ENCODE measurements around the gene CDH13.

The CDH13 gene

GRCh38 chr16:83581082-83581481 is 954.3 kb downstream of the CDH13 start:
- no peaks in the 10 kb centered on the region for H3K9me3 ChIP-seq (ENCODE audit: control insufficient read depth, low read length)
- no peak overlapping the region for H2BK12ac ChIP-seq (ENCODE audit: low read length in 2 of 2)
- WGBS = 92% methylated on average over 2 of the region's 2 CpGs
- no peak overlapping the region for H2BK5ac ChIP-seq (ENCODE audit: low read depth, low read length, poor library complexity, severe bottlenecking)
- no peak overlapping the region for H3K4me2 ChIP-seq (ENCODE audit: low read length, poor library complexity, severe bottlenecking)
- H3K14ac ChIP-seq (ENCODE audit: low read length in 2 of 2) = no peak overlapping the region
- no peak overlapping the region for H2AFZ ChIP-seq (ENCODE audit: low read depth, low read length)
- H3K27ac ChIP-seq (ENCODE audit: low read length, poor library complexity, severe bottlenecking) = no peak overlapping the region
- H3K4ac ChIP-seq (ENCODE audit: low read depth in 1 of 2, low read length in 2 of 2) = no peak overlapping the region
- H3K18ac ChIP-seq (ENCODE audit: low read depth in 1 of 2, low read length in 2 of 2) = no peak overlapping the region
- H2AK5ac ChIP-seq (ENCODE audit: low read length, severe bottlenecking) = no peak overlapping the region
- H3K36me3 ChIP-seq (ENCODE audit: control insufficient read depth in 1 of 2, insufficient read depth in 2 of 2, low read depth in 1 of 2, low read length in 2 of 2) = peaks cover 0 to 2% of the 10 kb centered on the region in 2 experiments
- H3K4me1 ChIP-seq (ENCODE audit: control insufficient read depth, insufficient read depth, low read depth, low read length) = no peaks in the 10 kb centered on the region
- DNase-seq = no peak
- no peak overlapping the region for H4K8ac ChIP-seq (ENCODE audit: low read length)
- H2BK120ac ChIP-seq (ENCODE audit: low read depth, low read length) = no peak overlapping the region
- H4K91ac ChIP-seq (ENCODE audit: low read length) = no peak overlapping the region
- H3K9ac ChIP-seq (ENCODE audit: low read length) = no peak overlapping the region
- H3K23ac ChIP-seq (ENCODE audit: low read length in 2 of 2) = no peak overlapping the region
- H3K4me3 ChIP-seq (ENCODE audit: insufficient read depth in 1 of 2, low read depth in 1 of 2, low read length in 2 of 2) = no peak overlapping the region
- H2BK15ac ChIP-seq (ENCODE audit: low read depth, poor library complexity, severe bottlenecking) = no peak overlapping the region
- no peaks in the 10 kb centered on the region for H3K27me3 ChIP-seq (ENCODE audit: control insufficient read depth in 1 of 2, insufficient read depth in 1 of 2, low read length in 2 of 2)
- no peaks in the 10 kb centered on the region for H3K79me1 ChIP-seq (replicated peaks; ENCODE audit: low read length, poor library complexity, severe bottlenecking)

GRCh38 chr16:83581994-83582747 is 955.4 kb downstream of the CDH13 start:
- Histone ChIP-seq H3K27me3 (ENCODE audit: control insufficient read depth in 1 of 2, insufficient read depth in 1 of 2, low read length in 2 of 2) (no peaks in the 10 kb centered on the region), H3K79me1 (replicated peaks; ENCODE audit: low read length, poor library complexity, severe bottlenecking) (no peaks in the 10 kb centered on the region), H3K14ac (ENCODE audit: low read length in 2 of 2) (no peak overlapping the region), H2BK120ac (ENCODE audit: low read depth, low read length) (no peak overlapping the region), H2AFZ (ENCODE audit: low read depth, low read length) (no peak overlapping the region), H3K9ac (ENCODE audit: low read length) (no peak overlapping the region), H3K27ac (ENCODE audit: low read length, poor library complexity, severe bottlenecking) (no peak overlapping the region), H3K18ac (ENCODE audit: low read depth in 1 of 2, low read length in 2 of 2) (no peak overlapping the region), H2AK5ac (ENCODE audit: low read length, severe bottlenecking) (no peak overlapping the region), H3K4me3 (ENCODE audit: insufficient read depth in 1 of 2, low read depth in 1 of 2, low read length in 2 of 2) (no peak overlapping the region), H3K23ac (ENCODE audit: low read length in 2 of 2) (no peak overlapping the region), H3K4me2 (ENCODE audit: low read length, poor library complexity, severe bottlenecking) (no peak overlapping the region), H4K91ac (ENCODE audit: low read length) (no peak overlapping the region), H2BK12ac (ENCODE audit: low read length in 2 of 2) (no peak overlapping the region), H3K9me3 (ENCODE audit: control insufficient read depth, low read length) (no peaks in the 10 kb centered on the region), H2BK5ac (ENCODE audit: low read depth, low read length, poor library complexity, severe bottlenecking) (no peak overlapping the region), H3K4ac (ENCODE audit: low read depth in 1 of 2, low read length in 2 of 2) (no peak overlapping the region), H4K8ac (ENCODE audit: low read length) (no peak overlapping the region), H3K4me1 (ENCODE audit: control insufficient read depth, insufficient read depth, low read depth, low read length) (no peaks in the 10 kb centered on the region), H3K36me3 (ENCODE audit: control insufficient read depth in 1 of 2, insufficient read depth in 2 of 2, low read depth in 1 of 2, low read length in 2 of 2) (peaks cover 0 to 2% of the 10 kb centered on the region in 2 experiments), H2BK15ac (ENCODE audit: low read depth, poor library complexity, severe bottlenecking) (no peak overlapping the region)
- DNase-seq = no peak
- 96% methylated on average over 4 of the region's 5 CpGs for WGBS

GRCh38 chr16:83586036-83586435 is 959.3 kb downstream of the CDH13 start:
- Histone ChIP-seq H2AFZ (ENCODE audit: low read depth, low read length) (no peak overlapping the region), H3K14ac (ENCODE audit: low read length in 2 of 2) (no peak overlapping the region), H3K79me1 (replicated peaks; ENCODE audit: low read length, poor library complexity, severe bottlenecking) (no peaks in the 10 kb centered on the region), H3K4me1 (ENCODE audit: control insufficient read depth, insufficient read depth, low read depth, low read length) (peaks cover 2% of the 10 kb centered on the region), H3K9ac (ENCODE audit: low read length) (no peak overlapping the region), H2BK12ac (ENCODE audit: low read length in 2 of 2) (no peak overlapping the region), H3K4me3 (ENCODE audit: insufficient read depth in 1 of 2, low read depth in 1 of 2, low read length in 2 of 2) (peak overlapping the region in 1 of 2 experiments; percentile 2), H3K36me3 (ENCODE audit: control insufficient read depth in 1 of 2, insufficient read depth in 2 of 2, low read depth in 1 of 2, low read length in 2 of 2) (peaks cover 0 to 2% of the 10 kb centered on the region in 2 experiments), H3K18ac (ENCODE audit: low read depth in 1 of 2, low read length in 2 of 2) (no peak overlapping the region), H2BK120ac (ENCODE audit: low read depth, low read length) (no peak overlapping the region), H2AK5ac (ENCODE audit: low read length, severe bottlenecking) (no peak overlapping the region), H2BK15ac (ENCODE audit: low read depth, poor library complexity, severe bottlenecking) (no peak overlapping the region), H4K91ac (ENCODE audit: low read length) (no peak overlapping the region), H3K9me3 (ENCODE audit: control insufficient read depth, low read length) (no peaks in the 10 kb centered on the region), H4K8ac (ENCODE audit: low read length) (no peak overlapping the region), H3K23ac (ENCODE audit: low read length in 2 of 2) (no peak overlapping the region), H2BK5ac (ENCODE audit: low read depth, low read length, poor library complexity, severe bottlenecking) (no peak overlapping the region), H3K27ac (ENCODE audit: low read length, poor library complexity, severe bottlenecking) (no peak overlapping the region), H3K27me3 (ENCODE audit: control insufficient read depth in 1 of 2, insufficient read depth in 1 of 2, low read length in 2 of 2) (no peaks in the 10 kb centered on the region), H3K4ac (ENCODE audit: low read depth in 1 of 2, low read length in 2 of 2) (no peak overlapping the region), H3K4me2 (ENCODE audit: low read length, poor library complexity, severe bottlenecking) (no peak overlapping the region)
- no peak for DNase-seq
- WGBS = 84% methylated on average over 13 of the region's 13 CpGs

GRCh38 chr16:83586461-83587200 is 959.9 kb downstream of the CDH13 start:
- Histone ChIP-seq H4K91ac (ENCODE audit: low read length) (no peak overlapping the region), H2AK5ac (ENCODE audit: low read length, severe bottlenecking) (no peak overlapping the region), H3K18ac (ENCODE audit: low read depth in 1 of 2, low read length in 2 of 2) (no peak overlapping the region), H2BK12ac (ENCODE audit: low read length in 2 of 2) (no peak overlapping the region), H3K23ac (ENCODE audit: low read length in 2 of 2) (no peak overlapping the region), H3K14ac (ENCODE audit: low read length in 2 of 2) (no peak overlapping the region), H3K79me1 (replicated peaks; ENCODE audit: low read length, poor library complexity, severe bottlenecking) (no peaks in the 10 kb centered on the region), H3K36me3 (ENCODE audit: control insufficient read depth in 1 of 2, insufficient read depth in 2 of 2, low read depth in 1 of 2, low read length in 2 of 2) (peaks cover 0 to 2% of the 10 kb centered on the region in 2 experiments), H3K4me2 (ENCODE audit: low read length, poor library complexity, severe bottlenecking) (no peak overlapping the region), H2BK5ac (ENCODE audit: low read depth, low read length, poor library complexity, severe bottlenecking) (no peak overlapping the region), H3K27me3 (ENCODE audit: control insufficient read depth in 1 of 2, insufficient read depth in 1 of 2, low read length in 2 of 2) (no peaks in the 10 kb centered on the region), H3K9ac (ENCODE audit: low read length) (no peak overlapping the region), H3K9me3 (ENCODE audit: control insufficient read depth, low read length) (no peaks in the 10 kb centered on the region), H3K4me1 (ENCODE audit: control insufficient read depth, insufficient read depth, low read depth, low read length) (peaks cover 2% of the 10 kb centered on the region), H3K27ac (ENCODE audit: low read length, poor library complexity, severe bottlenecking) (no peak overlapping the region), H3K4me3 (ENCODE audit: insufficient read depth in 1 of 2, low read depth in 1 of 2, low read length in 2 of 2) (peak overlapping the region in 1 of 2 experiments; percentile 2), H2BK15ac (ENCODE audit: low read depth, poor library complexity, severe bottlenecking) (no peak overlapping the region), H2BK120ac (ENCODE audit: low read depth, low read length) (no peak overlapping the region), H2AFZ (ENCODE audit: low read depth, low read length) (no peak overlapping the region), H4K8ac (ENCODE audit: low read length) (no peak overlapping the region), H3K4ac (ENCODE audit: low read depth in 1 of 2, low read length in 2 of 2) (no peak overlapping the region)
- peak; percentile 7 for DNase-seq
- 47% methylated on average over 10 of the region's 11 CpGs for WGBS
